MG63 (cell line): Measurements from ENCODE around the gene CHRNB4. TPM values are rescaled to one million over a fixed set of nuclear protein-coding genes. Genes with fewer than 3 reads are reported as not detected.
A peak's percentile ranks its signal among the peaks of the same experiment; 100 is the strongest.
"Not testable (repeated sequence)": the region's sequence is repeated elsewhere in the genome, so short reads cannot be mapped to it uniquely, and the experiment has no call there.

ENCODE experiments used
- DNase-seq: peaks from one replicate; pipeline ENCODE4 v3.0.0-alpha.2; 2020
- H3K27me3 ChIP-seq: fragments of 250-450 bp; sonication (Bioruptor Pico); 2 replicates; pipeline ENCODE4 v1.5.1; 2020; ENCODE audit warnings: mild to moderate bottlenecking, moderate library complexity
- H3K36me3 ChIP-seq: fragments of 250-450 bp; sonication (Bioruptor Pico); 2 replicates; pipeline ENCODE4 v1.5.1; 2020; ENCODE audit warnings: mild to moderate bottlenecking, moderate library complexity
- H3K4me3 ChIP-seq: fragments of 250-450 bp; sonication (Bioruptor Pico); 2 replicates; pipeline ENCODE4 v1.5.1; 2020; ENCODE audit warnings: mild to moderate bottlenecking, moderate library complexity
- H3K9me3 ChIP-seq: fragments of 250-450 bp; sonication (Bioruptor Pico); 2 replicates; pipeline ENCODE4 v1.5.1; 2020; ENCODE audit warnings: mild to moderate bottlenecking, moderate library complexity
- total RNA-seq: library from RNA; depleted of rRNA; stranded (reverse); fragments of >200 nt; shearing (Covaris generic); gene quantifications from 2 replicates; pipeline ENCODE4 v1.2.3, GENCODE V29; 2014; ENCODE audit warnings: low replicate concordance; rRNA removed

Gene CHRNB4, protein sequence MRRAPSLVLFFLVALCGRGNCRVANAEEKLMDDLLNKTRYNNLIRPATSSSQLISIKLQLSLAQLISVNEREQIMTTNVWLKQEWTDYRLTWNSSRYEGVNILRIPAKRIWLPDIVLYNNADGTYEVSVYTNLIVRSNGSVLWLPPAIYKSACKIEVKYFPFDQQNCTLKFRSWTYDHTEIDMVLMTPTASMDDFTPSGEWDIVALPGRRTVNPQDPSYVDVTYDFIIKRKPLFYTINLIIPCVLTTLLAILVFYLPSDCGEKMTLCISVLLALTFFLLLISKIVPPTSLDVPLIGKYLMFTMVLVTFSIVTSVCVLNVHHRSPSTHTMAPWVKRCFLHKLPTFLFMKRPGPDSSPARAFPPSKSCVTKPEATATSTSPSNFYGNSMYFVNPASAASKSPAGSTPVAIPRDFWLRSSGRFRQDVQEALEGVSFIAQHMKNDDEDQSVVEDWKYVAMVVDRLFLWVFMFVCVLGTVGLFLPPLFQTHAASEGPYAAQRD
- not detected in 2 replicates for total RNA-seq

DNA sequence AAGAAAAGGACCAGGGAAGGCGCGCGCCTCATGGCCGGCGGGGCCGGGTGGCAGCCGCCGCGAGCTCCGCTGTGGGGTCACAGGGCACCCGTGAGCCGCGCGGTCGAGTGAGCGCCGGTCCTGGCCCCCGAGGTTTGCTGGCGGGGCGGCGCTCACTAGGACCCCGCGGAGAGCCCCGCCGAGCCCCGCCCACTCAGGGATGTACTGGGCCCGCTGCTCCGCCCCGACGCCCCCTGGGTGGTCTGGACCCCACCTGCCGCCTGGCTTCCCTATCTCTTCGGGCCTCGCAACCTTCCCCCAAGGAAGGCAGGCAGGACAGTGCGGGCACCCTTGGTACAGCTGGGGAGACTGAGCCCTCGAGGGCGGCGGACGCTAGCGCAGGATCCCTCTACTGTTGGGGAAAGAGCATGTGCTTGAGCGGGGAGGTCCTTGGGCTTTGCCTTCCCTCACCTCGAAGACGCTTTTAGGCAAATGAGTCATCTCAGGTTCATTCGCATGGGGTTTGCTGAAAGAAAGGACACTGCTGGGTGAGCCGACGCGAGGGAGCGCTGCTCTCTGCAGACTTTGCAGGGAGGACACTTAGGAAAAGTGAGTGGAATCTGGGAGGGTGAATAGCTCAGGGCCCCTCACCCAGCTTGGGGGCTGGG is at the start of gene CHRNB4:
Gene CHRNB4, minus strand, starts transcription at position 109 of the 647 bp plus-strand sequence. Its CDS starts 77 bp downstream, at position 32.
- Histone ChIP-seq H3K4me3 (peak within 1 kb of the TSS; percentile 38), H3K36me3 (no peaks in the 10 kb centered on the region), H3K9me3 (no peaks in the 10 kb centered on the region), H3K27me3 (no peaks in the 10 kb centered on the region; the same call in 1 of the 2 replicates)
- no peak for DNase-seq

DNA sequence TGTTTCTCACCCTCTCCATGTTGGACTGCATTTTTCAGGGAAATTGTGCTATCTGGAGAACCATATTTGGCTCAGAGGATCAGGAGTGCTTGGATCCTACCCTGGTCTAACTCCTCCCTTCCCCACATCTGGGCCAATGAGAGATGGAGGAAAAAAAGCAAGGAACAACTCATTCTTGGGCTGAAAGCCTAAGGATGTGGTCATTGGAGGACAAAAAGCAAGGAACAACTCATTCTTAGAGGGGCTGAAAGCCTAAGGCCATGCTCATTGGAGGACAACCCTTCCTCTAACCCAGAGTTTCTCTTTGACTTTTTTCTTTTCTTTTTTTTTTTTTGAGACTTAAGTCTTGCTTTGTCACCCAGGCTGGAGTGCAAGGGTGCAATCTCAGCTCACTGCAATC is 48.6 kb upstream of the CHRNB4 start:
- Histone ChIP-seq H3K27me3 (no peaks in the 10 kb centered on the region), H3K36me3 (no peaks in the 10 kb centered on the region), H3K9me3 (no peaks in the 10 kb centered on the region), H3K4me3 (no peak overlapping the region)
- no peak for DNase-seq

DNA sequence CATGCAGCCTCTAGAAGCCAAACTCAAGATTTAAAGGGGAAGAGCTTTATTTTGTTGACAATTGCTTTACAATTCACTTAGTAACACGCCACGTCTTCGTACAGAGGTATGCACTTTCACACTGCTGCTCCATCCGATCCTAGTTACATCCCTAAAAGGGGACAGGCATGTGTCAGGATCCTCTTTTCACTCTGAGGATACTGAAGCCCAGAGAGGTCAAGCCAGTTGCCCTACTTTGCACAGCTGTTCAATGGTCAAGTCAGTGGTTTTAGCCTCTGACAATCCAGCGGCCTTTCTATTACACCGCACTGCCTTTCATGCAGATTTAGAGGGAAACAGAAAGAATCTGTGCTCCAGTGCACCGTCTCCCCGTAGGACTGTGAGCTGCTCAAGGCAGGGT is 44.9 kb upstream of the CHRNB4 start:
- no peak for DNase-seq
- no peaks in the 10 kb centered on the region for H3K36me3 ChIP-seq
- H3K27me3 ChIP-seq = no peaks in the 10 kb centered on the region
- H3K4me3 ChIP-seq = no peak overlapping the region
- no peaks in the 10 kb centered on the region for H3K9me3 ChIP-seq

DNA sequence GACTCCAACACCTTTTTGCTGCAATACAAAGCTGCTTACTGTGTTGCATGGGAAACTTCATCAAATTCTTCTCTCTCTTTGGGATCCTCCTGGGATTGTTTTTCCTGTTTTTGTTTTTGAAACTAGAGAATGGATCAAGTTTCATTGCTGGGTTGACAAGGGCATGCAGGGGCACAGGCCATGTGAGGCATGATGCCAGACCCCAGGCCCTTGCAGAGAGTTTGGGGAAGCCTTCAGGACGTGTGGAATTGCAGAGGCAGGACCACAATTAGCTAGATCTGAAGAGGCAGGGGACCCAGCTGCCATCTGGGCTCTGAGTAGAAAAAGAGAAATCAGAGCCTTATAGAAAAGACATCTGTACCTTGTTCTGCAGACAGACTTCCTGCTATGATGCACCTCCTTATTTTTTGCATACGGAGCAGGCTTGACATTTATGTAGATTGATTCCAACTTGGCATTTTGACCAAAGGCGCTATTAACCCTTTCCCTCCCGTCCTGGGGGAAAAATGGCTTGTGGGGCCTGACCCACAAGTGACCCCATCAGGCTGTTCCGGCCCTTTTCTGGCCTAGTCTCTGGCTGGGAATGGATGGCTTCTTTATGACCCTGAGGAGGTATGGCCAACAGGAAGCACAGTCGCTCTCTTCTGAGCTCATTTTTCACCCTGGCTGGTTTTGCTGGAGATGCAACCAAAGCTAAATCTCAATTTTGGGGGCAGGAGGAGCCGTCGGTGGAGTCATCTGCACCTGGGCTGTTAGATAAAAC is 44.3 kb upstream of the CHRNB4 start:
- H3K4me3 ChIP-seq = no peak overlapping the region
- H3K36me3 ChIP-seq = no peaks in the 10 kb centered on the region
- no peaks in the 10 kb centered on the region for H3K9me3 ChIP-seq
- no peaks in the 10 kb centered on the region for H3K27me3 ChIP-seq
- no peak for DNase-seq

DNA sequence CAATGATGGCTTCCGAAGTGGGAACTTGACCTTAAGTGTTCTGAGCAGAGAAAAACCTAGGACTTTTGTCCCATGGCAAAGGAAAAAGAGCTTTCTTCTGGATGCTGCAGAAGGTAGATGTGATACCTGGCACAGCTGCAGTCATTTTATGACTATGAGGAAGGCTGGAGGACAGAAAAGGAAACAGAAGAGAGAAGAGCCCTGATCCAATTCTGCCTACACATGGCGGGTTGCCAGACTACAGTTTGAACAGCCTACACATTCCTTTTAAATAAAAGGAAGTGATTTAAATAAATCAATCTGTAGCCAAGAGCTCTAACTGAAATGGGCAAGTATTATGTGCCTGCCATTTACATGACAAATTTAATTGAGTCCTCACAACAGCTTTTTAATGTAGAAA is 43.6 kb upstream of the CHRNB4 start:
- H3K36me3 ChIP-seq = no peaks in the 10 kb centered on the region
- no peaks in the 10 kb centered on the region for H3K9me3 ChIP-seq

DNA sequence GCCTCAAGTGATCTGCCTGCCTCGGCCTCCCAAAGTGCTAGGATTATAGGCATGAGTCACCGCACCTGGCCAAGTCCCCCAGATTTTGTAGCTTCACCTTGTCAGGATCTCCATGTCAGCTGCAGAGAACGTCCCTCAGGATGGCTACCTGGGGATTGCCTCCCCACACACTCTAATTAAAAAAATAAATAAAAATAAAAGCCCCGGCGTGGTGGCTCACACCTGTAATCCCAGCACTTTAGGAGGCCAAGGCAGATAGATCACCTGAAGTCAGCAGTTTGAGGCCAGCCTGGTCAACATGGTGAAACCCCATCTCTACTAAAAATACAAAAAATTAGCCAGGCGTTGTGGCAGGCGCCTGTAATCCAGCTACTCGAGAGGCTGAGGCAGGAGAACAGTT is 42.6 kb upstream of the CHRNB4 start:
- not testable (repeated sequence) for H3K4me3 ChIP-seq, H3K36me3 ChIP-seq, H3K9me3 ChIP-seq, DNase-seq, H3K27me3 ChIP-seq

More for the DNA sequence above, 43.6 kb upstream of the CHRNB4 start:
- Histone ChIP-seq H3K4me3 (no peak overlapping the region), H3K27me3 (no peaks in the 10 kb centered on the region)
- peak; percentile 45 for DNase-seq

DNA sequence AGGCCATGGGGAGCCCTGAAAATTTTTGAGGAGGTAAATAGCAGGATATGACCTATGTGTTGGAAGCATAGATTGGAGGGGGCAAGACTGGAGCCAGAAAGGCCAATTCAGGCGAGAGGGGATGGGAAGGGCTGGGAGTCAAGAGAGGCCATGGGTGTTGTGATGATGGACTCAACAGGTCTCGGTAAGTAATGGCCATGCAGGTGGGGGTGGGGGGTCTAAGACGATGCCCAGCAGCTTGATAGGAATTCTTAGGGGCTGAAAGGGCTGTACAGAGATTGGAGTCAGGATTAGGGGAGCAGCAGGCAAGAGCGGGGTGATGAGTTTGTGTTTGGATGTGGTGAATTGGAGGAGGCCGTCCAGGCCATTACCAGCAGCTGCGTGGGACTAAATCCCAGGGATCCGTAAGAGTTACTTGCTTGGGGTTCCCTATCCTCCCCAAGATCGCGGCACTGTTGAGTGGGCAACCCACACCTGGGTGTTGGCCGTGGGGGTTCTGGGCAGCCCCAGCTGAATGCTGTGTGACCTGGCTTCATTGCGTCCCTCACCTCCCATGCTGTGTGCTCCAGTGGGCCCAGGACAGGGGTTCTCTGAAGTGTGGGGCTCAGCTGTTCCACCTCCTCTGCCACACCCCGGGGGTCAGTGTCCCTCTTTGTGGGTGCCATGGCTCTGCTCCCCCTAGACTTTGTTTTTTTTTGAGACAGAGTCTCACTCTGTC is 41.8 kb upstream of the CHRNB4 start:
- no peaks in the 10 kb centered on the region for H3K27me3 ChIP-seq
- no peaks in the 10 kb centered on the region for H3K36me3 ChIP-seq
- DNase-seq = no peak
- no peak overlapping the region for H3K4me3 ChIP-seq
- no peaks in the 10 kb centered on the region for H3K9me3 ChIP-seq

DNA sequence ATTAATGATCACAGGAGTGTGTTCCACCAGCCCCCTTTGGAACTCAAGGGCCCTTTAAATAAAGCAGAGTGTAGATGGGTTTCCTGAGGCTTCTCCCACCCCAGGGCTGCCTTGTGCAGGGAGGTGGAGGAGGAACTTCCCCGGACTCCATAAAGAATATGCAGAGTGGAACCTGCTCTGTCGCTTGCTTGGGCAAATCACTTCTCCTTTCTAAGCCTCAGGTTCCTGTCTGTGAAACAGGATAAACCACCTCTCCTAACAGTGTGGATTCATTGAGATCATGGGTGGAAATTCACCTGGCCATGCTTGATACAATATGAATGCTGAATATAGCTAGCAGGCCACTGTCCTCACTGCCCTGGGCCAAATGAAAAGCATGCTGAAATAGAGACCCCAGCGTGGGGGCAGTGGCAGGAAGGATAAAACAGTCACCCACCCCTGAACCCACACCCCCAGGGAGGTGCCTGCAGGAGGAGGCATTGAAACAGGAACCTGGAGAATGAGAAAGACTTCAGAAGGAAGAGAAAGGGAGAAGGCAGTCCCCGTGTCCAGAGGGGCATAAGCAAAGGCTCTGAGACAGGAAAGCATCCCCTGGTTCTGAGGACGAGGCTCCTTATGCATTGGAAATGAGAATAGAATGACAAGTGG is 41.1 kb upstream of the CHRNB4 start:
- DNase-seq = no peak
- H3K27me3 ChIP-seq = no peaks in the 10 kb centered on the region
- no peaks in the 10 kb centered on the region for H3K9me3 ChIP-seq
- no peak overlapping the region for H3K4me3 ChIP-seq
- no peaks in the 10 kb centered on the region for H3K36me3 ChIP-seq

DNA sequence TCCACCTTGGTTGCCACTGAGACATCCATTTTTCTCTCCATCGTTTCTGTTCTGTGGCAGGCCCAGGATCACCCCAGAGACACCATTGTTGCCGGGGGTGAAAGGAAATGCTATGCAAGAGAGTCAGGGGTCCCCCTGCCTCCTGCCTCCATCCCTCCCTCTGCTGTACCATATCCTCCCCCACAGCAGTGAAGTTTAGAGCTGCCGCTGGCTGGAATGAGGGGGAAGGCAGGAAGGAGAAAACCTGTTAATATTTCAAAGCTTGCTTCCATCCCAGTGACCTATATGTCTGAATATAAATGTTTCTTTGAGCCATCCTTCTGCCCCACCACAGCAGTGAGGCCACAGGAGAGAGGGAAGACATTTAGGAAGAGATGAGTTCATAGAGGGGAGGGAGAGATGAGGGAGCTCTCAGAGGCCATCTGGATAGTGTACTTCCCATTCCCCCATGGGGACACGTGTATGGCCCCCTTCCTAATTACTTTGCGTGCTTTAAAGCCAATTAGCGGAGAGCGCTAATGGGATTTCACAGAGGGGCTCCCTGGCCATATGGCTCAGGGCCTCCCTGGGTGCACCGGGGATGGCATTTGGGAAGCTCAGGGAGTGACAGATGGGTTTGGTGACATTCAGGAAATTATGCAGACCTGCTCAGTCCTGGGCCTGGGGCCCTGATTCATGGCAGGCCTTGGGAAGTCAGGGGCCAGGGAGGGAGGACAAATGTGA is 40.4 kb upstream of the CHRNB4 start:
- Histone ChIP-seq H3K4me3 (no peak overlapping the region), H3K27me3 (no peaks in the 10 kb centered on the region)

DNA sequence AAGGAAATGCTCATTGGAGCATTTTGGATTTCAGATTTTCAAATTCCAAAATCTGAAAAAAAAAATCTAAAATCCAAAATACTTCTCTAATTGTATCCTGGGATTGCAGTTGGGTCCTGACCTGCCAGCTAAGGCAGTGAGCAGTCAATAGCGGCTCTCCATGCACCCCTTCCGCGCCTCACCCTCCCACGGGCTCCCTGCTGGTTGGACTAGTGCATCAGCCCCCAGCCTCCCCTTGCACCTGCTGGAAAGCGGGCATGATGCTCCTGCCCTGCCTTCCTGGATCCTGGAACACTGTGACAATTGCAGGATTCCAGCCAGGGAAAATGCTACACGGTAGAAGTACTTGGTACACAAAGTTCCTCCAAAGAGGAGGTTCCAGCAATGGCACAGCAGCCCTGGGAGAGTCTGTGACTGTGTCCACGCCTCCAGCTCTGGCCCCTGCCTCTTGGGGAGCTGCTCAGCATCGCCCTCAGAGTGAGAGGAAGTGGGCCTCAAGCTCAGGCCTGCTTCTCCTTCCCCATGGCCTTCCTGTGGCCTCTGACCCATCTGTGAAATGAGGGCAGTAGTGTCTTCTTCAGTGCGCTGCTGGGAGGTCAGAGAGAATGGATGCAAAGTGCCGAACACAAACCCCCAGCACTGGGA is 39.5 kb upstream of the CHRNB4 start:
- no peak overlapping the region for H3K4me3 ChIP-seq
- no peaks in the 10 kb centered on the region for H3K36me3 ChIP-seq
- DNase-seq = no peak
- no peaks in the 10 kb centered on the region for H3K27me3 ChIP-seq
- no peaks in the 10 kb centered on the region for H3K9me3 ChIP-seq

More for the DNA sequence above, 40.4 kb upstream of the CHRNB4 start:
- no peaks in the 10 kb centered on the region for H3K36me3 ChIP-seq
- H3K9me3 ChIP-seq = no peaks in the 10 kb centered on the region
- DNase-seq = no peak

DNA sequence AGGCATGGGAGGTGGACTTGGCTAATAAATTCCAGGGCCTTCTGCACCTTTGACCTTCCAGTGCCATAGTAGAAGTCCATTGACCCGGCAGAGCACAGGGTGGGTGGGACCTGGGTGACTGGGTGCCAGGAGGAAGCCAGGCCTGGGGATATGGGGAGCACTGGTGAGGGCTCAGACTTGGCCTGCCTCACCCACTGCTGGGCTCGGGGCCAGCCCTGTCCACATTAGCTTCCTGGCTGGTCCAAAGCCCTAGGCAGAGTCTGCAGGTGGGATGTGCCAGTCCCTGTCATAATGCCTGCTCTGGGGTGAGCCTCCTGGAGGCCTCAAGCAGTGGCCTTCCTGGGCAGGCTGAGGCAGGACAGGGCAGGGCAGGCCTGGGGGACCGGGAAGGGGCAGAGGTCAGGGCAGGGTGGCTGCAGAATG is 38.1 kb upstream of the CHRNB4 start:
- no peaks in the 10 kb centered on the region for H3K36me3 ChIP-seq
- peak; percentile 22 for DNase-seq
- H3K4me3 ChIP-seq = no peak overlapping the region
- H3K27me3 ChIP-seq = no peaks in the 10 kb centered on the region
- no peaks in the 10 kb centered on the region for H3K9me3 ChIP-seq

DNA sequence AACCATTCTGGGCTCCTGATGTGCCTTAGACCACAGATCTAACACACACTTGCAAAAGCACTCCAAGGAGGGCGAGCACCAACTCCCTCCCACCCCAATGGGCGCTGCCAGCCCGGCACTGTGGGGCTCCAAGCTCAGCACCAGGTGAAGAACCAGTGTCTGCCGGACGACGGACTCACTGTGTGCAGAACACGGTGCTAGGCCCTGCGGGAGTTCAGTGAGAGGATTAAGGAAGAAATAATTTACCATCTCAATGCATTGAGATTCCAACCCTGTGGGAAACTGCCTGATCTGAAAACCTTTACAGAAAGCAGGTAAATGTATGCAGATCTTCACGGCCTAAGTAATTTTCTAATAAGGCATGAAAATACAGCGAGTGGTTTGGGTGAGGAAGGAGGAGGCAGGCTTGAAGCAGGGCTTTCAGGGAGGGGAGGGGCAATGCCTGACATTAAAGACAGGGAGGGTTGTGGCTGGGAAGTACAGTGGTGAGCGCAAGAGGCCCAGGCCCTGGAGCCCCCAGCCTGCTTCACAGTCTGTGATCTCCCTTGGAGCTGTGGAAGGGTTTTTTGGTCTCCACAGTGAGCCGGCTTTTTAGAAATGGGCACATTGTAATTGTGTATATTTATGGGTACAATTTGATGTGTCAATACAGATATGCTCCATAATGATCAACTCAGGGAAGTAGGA is 35.6 kb upstream of the CHRNB4 start:
- Histone ChIP-seq H3K9me3 (no peaks in the 10 kb centered on the region), H3K4me3 (no peak overlapping the region), H3K27me3 (no peaks in the 10 kb centered on the region), H3K36me3 (no peaks in the 10 kb centered on the region)
- no peak for DNase-seq

DNA sequence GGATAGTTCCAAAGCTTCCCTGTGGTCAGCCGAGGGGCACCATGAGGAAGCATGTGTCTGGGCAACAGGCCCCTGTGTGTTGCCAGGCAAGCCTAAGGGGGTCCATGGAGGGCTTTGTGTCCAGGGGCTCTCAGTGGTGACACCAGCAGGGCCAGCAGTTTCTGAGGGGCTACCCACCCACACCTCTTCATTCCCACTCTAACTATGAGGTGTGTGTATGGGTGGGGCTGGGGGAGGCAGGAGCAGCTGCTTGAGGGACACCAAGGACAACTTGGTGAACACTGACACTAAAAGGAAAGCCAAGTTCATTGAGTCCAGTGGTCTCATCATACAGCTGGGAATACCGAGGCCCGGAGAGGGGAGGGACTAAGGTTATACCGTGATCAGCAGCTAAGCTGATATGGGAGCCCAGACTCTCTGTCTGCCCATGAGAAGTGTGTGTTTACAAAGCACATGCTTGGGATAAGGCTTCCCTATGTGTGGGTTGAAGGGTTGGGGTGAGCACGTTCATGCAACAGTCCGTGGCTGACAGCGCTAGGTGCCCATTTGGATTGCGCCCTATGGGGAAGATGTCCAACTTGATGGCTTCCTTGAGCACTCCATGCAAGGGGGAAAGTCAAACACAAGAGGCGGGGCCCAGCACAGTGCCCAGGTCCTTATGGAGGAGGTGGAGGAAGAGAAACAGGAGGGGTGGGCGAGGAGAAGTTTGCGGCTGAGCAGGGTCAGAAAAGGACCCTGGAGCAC is 34.8 kb upstream of the CHRNB4 start:
- Histone ChIP-seq H3K27me3 (no peaks in the 10 kb centered on the region), H3K36me3 (no peaks in the 10 kb centered on the region), H3K9me3 (no peaks in the 10 kb centered on the region), H3K4me3 (no peak overlapping the region)
- no peak for DNase-seq

DNA sequence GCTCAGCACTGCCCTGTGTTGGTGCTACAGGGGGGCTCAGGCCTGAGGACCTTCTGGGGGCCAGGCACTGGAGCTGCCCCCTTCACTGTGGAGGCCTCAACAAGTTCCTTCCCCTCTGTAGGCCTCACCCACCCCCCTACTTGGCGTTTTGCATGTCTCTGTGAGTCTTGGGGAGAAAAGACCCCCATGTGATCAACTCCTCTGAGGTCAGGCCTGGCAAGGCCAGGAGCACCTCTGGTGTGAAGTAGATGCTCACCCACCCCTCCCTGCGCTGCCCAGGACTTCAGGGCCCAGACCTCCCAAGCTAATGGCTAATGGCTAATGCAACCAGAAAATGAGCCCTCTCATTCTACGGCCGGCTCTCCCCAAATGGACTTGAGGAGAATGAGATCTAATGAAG is 34.2 kb upstream of the CHRNB4 start:
- no peaks in the 10 kb centered on the region for H3K27me3 ChIP-seq
- H3K4me3 ChIP-seq = no peak overlapping the region
- H3K36me3 ChIP-seq = no peaks in the 10 kb centered on the region
- H3K9me3 ChIP-seq = no peaks in the 10 kb centered on the region
- DNase-seq = no peak
